ENCODE measurements around the gene RHOBTB3.
"Not testable (repeated sequence)": the region's sequence is repeated elsewhere in the genome, so short reads cannot be mapped to it uniquely, and the experiment has no call there.

RHOBTB3 gene, protein sequence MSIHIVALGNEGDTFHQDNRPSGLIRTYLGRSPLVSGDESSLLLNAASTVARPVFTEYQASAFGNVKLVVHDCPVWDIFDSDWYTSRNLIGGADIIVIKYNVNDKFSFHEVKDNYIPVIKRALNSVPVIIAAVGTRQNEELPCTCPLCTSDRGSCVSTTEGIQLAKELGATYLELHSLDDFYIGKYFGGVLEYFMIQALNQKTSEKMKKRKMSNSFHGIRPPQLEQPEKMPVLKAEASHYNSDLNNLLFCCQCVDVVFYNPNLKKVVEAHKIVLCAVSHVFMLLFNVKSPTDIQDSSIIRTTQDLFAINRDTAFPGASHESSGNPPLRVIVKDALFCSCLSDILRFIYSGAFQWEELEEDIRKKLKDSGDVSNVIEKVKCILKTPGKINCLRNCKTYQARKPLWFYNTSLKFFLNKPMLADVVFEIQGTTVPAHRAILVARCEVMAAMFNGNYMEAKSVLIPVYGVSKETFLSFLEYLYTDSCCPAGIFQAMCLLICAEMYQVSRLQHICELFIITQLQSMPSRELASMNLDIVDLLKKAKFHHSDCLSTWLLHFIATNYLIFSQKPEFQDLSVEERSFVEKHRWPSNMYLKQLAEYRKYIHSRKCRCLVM

GRCh38 chr5:95730730-95731570, at the start of gene RHOBTB3:
Gene RHOBTB3, plus strand, starts transcription at chr5:95731336. Its CDS starts 347 bp downstream, at chr5:95731683.
- peak; percentile 81 for DNase-seq

GRCh38 chr5:95682891-95683290, 48.2 kb upstream of the RHOBTB3 start, which contains the start of gene SPATA9:
Gene SPATA9, minus strand, starts transcription at chr5:95682991. Its CDS starts 137 bp downstream, at chr5:95682854.
- DNase-seq: no peak

DNA sequence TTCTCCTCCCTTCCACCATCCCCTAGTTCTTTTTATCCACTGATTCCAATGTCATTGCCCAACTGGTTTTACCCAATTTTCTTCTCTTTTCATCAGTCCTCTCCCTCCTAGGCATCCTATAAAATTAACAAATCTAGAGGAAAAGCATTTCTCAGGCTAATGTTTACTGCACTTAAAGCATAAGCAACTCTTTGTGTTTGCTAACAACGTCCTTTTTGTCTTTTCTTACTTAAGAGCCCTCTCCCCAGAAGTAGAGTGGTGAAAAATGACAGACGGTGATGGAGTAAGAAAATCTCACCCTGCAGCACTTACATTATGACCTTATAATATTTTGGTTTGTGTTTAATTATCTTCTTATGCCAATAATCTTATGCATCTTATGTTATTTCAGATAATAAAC, 46.8 kb upstream of the RHOBTB3 start:
- DNase-seq: no peak

DNA sequence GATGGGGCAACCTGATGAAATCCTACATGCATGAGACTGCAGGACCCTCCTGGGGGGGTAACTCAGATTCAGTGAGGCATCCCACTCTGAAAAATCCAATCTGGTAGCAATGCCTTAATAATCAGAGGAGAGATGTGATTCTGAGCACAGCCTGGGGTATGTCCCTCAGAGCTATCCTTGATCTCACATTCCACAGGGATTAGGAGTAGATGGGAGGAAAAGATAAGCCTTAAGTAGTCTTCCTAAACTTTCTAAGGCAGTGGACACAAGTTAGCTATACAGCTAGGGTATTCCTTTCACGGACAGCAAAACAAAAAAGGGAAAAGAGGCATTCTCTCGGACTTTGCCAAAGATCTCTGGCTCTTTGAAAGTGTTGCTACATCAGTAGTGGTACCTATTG, 44.5 kb upstream of the RHOBTB3 start:
- DNase-seq: no peak

DNA sequence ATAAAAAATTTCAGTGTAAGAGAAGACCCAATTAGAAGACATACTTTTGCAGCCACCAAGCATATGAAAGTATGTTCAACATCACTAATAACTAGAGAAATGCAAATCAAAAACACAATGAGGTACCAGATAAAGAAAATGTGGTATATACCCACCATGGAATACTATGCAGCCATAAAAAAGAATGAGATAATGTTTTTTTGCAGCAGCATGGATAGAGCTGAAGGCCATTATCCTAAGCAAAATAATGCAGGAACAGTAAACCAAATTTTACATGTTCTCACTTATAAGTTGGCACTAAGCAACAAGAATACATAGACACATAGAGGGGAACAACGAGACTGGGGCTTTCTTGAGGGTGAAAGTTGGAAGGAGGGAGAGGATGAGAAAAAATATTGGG, 41.5 kb upstream of the RHOBTB3 start:
- no peak for DNase-seq

GRCh38 chr5:95690333-95690732, 40.8 kb upstream of the RHOBTB3 start:
- no peak for DNase-seq

GRCh38 chr5:95697781-95698681, 33.1 kb upstream of the RHOBTB3 start:
- no peak for DNase-seq

- DNase-seq: no peak
These were observed 31.8 kb upstream of the RHOBTB3 start for GRCh38 chr5:95699337-95699736.

GRCh38 chr5:95701074-95701473, 30.1 kb upstream of the RHOBTB3 start:
- no peak for DNase-seq

DNA sequence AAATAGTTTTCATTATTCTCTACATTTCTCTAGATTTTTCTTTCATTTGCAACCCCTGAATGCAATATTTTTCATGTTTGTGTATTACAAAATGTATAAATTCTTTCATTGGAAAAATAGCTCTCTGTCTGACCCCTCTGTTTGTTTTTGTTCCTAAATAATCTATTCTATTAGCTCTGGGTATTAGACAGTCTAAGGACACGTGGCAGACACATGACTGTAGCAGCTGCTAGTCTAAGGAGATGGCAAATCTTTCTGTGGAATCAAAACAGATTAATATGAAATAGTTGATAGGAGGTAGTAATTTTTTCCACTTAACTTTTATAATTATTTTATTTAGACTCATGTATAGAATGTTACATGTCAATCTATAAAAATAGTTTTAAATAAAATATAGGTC, 27.0 kb upstream of the RHOBTB3 start:
- no peak for DNase-seq

DNA sequence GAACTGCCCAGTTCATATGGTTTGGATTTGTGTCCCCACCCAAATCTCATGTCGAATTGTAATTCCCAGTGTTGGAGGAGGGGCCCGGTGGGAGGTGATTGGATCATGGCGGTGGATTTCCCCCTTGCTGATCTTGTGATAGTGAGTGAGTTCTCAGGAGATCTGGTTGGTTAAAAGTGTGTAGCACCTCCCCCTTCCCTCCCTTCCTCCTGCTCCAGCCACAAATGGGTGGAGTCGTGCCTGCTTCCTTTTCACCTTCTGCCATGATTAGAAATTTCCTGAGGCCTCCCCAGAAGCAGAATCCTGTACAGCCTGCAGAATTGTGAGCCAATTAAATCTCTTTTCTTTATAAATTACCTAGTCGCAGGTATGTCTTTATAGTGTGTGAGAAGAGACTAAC, 24.9 kb upstream of the RHOBTB3 start:
- DNase-seq: not testable (repeated sequence)

GRCh38 chr5:95707055-95707454, 24.1 kb upstream of the RHOBTB3 start:
- DNase-seq: no peak

- DNase-seq: not testable (repeated sequence)
These were observed 23.5 kb upstream of the RHOBTB3 start for GRCh38 chr5:95707534-95708188.

- no peak for DNase-seq
These were observed 22.3 kb upstream of the RHOBTB3 start for GRCh38 chr5:95708876-95709275.

DNA sequence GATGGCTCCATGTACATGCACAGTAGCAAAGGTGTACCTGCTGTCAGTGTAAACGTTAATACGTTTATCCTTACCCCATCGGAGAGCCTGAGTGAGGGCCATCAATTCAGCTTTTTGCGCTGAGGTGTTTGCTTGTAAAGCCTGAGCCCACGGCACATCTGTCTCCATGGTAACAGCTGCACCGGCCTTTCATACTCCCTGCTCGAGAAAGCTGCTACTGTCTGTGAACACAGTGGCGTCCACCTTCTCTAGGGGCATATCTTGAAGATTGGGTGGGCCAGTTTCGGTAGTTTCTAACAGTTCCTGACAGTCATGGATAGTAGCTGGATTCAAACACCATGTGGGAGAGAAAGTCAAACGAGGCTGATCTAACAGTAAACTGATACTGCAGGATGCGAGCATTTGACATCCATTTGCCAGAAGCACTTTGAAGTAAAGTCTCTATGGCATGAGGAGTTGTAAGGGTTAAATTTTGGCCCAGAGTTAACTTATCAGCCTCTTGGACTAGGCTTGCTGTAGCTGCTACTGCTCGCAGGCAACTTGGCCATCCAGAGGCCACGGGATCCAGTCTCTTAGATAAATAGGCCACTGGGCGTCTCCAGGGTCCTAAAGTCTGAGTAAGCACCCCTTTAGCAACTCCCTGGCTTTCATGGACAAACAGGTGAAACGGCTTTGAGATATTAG, 21.0 kb upstream of the RHOBTB3 start:
- peak; percentile 26 for DNase-seq

DNA sequence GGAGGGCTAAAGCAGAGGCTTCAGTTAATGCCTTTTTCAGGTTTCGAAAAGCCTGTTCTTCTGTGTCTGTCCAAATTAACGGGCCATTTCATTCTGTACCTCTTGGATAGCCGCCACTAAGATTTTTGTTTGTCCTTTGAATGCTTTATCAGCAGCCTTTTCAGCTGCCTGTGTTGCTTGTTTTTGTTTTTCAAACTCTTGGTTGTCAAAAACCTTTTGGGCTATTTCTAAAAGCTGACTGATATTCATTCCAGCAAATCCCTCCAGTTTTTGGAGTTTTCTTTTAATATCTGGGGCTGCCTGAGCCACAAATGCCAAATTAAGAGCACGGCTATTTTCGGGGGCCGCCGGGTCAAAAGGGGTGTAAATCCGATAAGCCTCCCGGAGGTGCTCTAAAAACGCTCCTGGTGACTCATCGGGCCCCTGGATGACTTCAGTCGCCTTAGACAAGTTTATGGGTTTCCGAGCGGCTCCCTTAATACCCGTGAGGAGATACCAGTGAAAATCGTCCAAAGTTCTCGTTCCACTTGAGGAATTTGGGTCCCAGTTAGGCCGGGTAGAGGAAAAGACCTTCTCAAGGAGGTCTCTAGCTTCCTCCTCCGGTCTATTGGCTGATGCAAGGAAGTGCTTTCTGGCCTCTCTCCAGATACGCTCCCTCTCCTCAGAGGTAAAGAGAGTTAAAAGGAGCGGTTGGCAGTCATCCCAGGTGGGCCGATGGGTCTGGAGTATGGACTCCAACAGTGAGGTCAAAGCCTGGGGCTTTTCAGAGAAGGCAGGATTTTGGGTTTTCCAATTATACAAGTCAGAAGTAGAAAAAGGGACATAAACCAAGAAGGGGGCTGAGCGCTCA, 20.3 kb upstream of the RHOBTB3 start:
- DNase-seq: not testable (repeated sequence)

- DNase-seq: no peak
These were observed 19.4 kb upstream of the RHOBTB3 start for GRCh38 chr5:95711501-95712346.

GRCh38 chr5:95712347-95712958, 18.7 kb upstream of the RHOBTB3 start:
- peak; percentile 98 for DNase-seq

GRCh38 chr5:95713246-95713645, 17.9 kb upstream of the RHOBTB3 start:
- not testable (repeated sequence) for DNase-seq
